DMS 273 treated with DMSO at 0.1 percent for 48 hours (cell line): ENCODE data around the gene SLC45A1.

Experiments used
- DNase-seq: peaks from one replicate; lab custom pipeline; 2025; lab: John Stamatoyannopoulos, UW

Gene SLC45A1

GRCh38 chr1:8352886-8353785 lies 35.2 kb downstream of the SLC45A1 start:
- no peak for DNase-seq

GRCh38 chr1:8354038-8354437 lies 36.1 kb downstream of the SLC45A1 start:
- DNase-seq, result no peak

GRCh38 chr1:8355439-8356255 lies 37.7 kb downstream of the SLC45A1 start:
- no peak for DNase-seq

GRCh38 chr1:8356256-8357209 lies 38.6 kb downstream of the SLC45A1 start:
- no peak for DNase-seq

- no peak for DNase-seq
These were observed 39.6 kb downstream of the SLC45A1 start for GRCh38 chr1:8357329-8358101.

- no peak for DNase-seq
These were observed 40.5 kb downstream of the SLC45A1 start for GRCh38 chr1:8358241-8358896.

- no peak for DNase-seq
These were observed 41.1 kb downstream of the SLC45A1 start for GRCh38 chr1:8358897-8359616.

GRCh38 chr1:8359617-8360481 lies 41.9 kb downstream of the SLC45A1 start:
- DNase-seq, result no peak

- DNase-seq, result no peak
These were observed 42.7 kb downstream of the SLC45A1 start for GRCh38 chr1:8360493-8361197.

- DNase-seq, result no peak
These were observed 43.4 kb downstream of the SLC45A1 start for GRCh38 chr1:8361198-8361849.

GRCh38 chr1:8362701-8363101 lies 44.8 kb downstream of the SLC45A1 start:
- DNase-seq, result no peak

- no peak for DNase-seq
These were observed 45.4 kb downstream of the SLC45A1 start for GRCh38 chr1:8363186-8363766.

- no peak for DNase-seq
These were observed 45.9 kb downstream of the SLC45A1 start for GRCh38 chr1:8363767-8364301.

GRCh38 chr1:8364528-8365442 lies 46.9 kb downstream of the SLC45A1 start:
- DNase-seq, result no peak

- no peak for DNase-seq
These were observed 47.9 kb downstream of the SLC45A1 start for GRCh38 chr1:8365661-8366362.
